Ascending aorta (tissue), 2 donors: ENCODE data around the gene TANGO2. TPM values are rescaled to one million over a fixed set of nuclear protein-coding genes. Genes with fewer than 3 reads are reported as not detected.
"Not testable (repeated sequence)": the region's sequence is repeated elsewhere in the genome, so short reads cannot be mapped to it uniquely, and the experiment has no call there.

Experiments
- DNase-seq, 2 donors: peaks; one replicate each; pipeline ENCODE4 v3.0.0-alpha.2; 2019; ENCODE audit warnings: low spot score in 2 of 2
- H3K27ac ChIP-seq, 2 donors: fragments of 200-600 bp; sonication (generic); one replicate each; pipeline ENCODE4 v1.5.1; 2016 to 2017; ENCODE audit warnings: mild to moderate bottlenecking in 1 of 2
- H3K27me3 ChIP-seq: fragments of 200-600 bp; sonication (generic); one replicate; pipeline ENCODE4 v1.5.1; 2017
- H3K36me3 ChIP-seq, 2 donors: fragments of 200-600 bp; sonication (generic); one replicate each; pipeline ENCODE4 v1.5.1; 2016
- H3K4me1 ChIP-seq, 2 donors: fragments of 200-600 bp; sonication (generic); one replicate each; pipeline ENCODE4 v1.5.1; 2016 to 2017; ENCODE audit warnings: mild to moderate bottlenecking in 1 of 2
- H3K4me3 ChIP-seq, 2 donors: fragments of 200-600 bp; sonication (generic); one replicate each; pipeline ENCODE4 v1.5.1; 2016 to 2017; ENCODE audit warnings: mild to moderate bottlenecking in 1 of 2
- H3K9me3 ChIP-seq, 2 donors: fragments of 200-600 bp; sonication (generic); one replicate each; pipeline ENCODE4 v1.5.1; 2016
- intact Hi-C: fragments of 100-400 bp; cut with DNase I; formaldehyde crosslinking; loops from one replicate; pipeline ENCODE4 v1.15.1; 2023
- total RNA-seq: library from RNA; depleted of rRNA; stranded (reverse); fragments of >200 nt; gene quantifications from one replicate; pipeline ENCODE4 v1.1.0, GENCODE V29; 2016
- TF ChIP-seq, protein P1 (sequence below), 3 experiments: fragments of 200-600 bp in 2 of 3; fragments of 450-650 bp in 1 of 3; sonication (generic) in 2 of 3; IDR thresholded peaks; one replicate each; pipeline ENCODE4 v1.5.1; 2016 to 2019; ENCODE audit warnings: antibody characterized with exemption in 3 of 3, mild to moderate bottlenecking in 1 of 3, moderate library complexity in 1 of 3

TANGO2 gene
- total RNA-seq, 1 donor from 2014 or later: 26.3 TPM

DNA sequence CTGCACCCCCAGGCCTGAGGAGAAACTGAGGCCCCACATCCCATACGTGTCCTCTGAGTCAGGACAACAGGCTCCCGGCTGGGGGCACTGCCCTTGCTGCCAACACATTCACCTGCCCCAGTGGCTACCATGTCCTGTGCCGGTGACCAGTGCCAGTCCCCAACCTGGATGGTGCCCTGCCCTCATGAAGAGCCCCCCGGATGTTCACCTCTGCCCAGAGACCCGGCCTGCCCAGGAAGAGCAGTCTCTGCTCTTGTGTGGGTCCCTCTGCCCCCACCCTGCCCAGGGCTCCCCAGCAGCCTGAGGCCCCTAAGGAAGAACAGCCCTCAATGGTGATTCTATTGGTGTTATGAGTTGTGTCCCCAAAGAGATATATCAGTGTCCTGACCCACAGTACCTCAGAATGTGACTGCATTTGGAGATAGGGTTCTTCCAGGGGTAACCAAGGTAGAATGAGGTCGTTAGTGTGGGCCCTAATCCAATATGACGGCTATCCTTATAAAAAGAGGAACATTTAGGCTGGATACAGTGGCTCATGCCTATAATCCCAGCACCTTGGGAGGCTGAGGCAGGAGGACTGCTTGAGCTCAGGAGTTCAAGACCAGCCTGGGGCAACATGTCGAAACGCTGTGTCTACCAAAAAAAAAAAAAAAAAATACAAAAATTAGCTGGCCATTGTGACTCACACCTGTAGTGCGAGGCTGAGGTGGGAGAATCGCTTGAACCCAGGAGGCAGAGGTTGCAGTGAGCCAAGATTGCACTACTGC is 45.9 kb downstream of the TANGO2 start:
- Histone ChIP-seq H3K27me3 (no peaks in the 10 kb centered on the region), H3K4me3 (no peak overlapping the region), H3K9me3 (no peaks in the 10 kb centered on the region), H3K27ac (no peak overlapping the region), H3K4me1 (no peaks in the 10 kb centered on the region), H3K36me3 (peaks cover 29 to 33% of the 10 kb centered on the region in 2 donors)
- DNase-seq: no peak
- intact Hi-C loops: no loop called here
- TF ChIP-seq, protein P1, sequence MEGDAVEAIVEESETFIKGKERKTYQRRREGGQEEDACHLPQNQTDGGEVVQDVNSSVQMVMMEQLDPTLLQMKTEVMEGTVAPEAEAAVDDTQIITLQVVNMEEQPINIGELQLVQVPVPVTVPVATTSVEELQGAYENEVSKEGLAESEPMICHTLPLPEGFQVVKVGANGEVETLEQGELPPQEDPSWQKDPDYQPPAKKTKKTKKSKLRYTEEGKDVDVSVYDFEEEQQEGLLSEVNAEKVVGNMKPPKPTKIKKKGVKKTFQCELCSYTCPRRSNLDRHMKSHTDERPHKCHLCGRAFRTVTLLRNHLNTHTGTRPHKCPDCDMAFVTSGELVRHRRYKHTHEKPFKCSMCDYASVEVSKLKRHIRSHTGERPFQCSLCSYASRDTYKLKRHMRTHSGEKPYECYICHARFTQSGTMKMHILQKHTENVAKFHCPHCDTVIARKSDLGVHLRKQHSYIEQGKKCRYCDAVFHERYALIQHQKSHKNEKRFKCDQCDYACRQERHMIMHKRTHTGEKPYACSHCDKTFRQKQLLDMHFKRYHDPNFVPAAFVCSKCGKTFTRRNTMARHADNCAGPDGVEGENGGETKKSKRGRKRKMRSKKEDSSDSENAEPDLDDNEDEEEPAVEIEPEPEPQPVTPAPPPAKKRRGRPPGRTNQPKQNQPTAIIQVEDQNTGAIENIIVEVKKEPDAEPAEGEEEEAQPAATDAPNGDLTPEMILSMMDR (IDR thresholded peaks at IDR 0.05): no peak

DNA sequence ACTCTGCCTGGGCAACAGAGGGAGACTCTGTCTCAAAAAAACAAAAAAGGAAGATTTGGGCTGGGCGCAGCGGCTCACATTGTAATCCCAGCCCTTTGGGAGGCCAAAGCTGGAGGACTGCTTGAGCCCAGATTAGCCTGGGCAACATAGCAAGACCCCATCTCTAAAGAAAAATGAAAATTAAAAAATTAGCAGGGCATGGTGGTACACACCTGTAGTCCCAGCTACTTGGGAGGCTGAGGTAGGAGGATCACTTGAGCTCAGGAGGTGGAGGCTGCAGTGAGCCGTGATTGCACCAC is 46.4 kb downstream of the TANGO2 start:
- H3K4me1 ChIP-seq, intact Hi-C loops: not testable (repeated sequence)

DNA sequence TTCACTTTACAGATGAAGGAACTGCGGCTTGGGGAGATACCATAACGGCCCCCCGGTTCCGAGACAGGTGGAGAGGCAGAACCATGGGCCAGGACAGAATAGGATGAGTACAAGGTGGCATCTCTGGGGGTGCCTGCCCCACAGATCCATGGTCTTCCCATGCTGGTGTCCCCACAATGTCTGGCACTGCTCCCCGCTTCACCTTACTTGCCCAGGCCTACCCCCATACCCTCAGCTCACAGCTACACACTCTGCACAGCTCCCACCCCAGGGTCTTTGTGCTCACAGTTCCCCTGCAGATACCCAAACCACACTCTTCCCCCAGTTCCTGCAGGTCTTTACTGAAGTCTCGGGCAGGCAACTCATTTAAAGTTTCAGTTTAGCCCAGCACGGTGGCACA is 47.7 kb downstream of the TANGO2 start:
- Histone ChIP-seq H3K36me3 (peaks cover 11 to 14% of the 10 kb centered on the region in 2 donors), H3K27ac (no peak overlapping the region), H3K4me1 (no peaks in the 10 kb centered on the region), H3K9me3 (no peaks in the 10 kb centered on the region), H3K27me3 (no peaks in the 10 kb centered on the region), H3K4me3 (no peak overlapping the region)
- TF ChIP-seq, protein P1 (IDR thresholded peaks at IDR 0.05): no peak
- intact Hi-C loops: no loop called here
- DNase-seq: no peak

More for the DNA sequence above, 46.4 kb downstream of the TANGO2 start:
- not testable (repeated sequence) for H3K27ac ChIP-seq, DNase-seq, H3K27me3 ChIP-seq, H3K9me3 ChIP-seq, H3K4me3 ChIP-seq
- peaks cover 24 to 27% of the 10 kb centered on the region in 2 donors for H3K36me3 ChIP-seq

DNA sequence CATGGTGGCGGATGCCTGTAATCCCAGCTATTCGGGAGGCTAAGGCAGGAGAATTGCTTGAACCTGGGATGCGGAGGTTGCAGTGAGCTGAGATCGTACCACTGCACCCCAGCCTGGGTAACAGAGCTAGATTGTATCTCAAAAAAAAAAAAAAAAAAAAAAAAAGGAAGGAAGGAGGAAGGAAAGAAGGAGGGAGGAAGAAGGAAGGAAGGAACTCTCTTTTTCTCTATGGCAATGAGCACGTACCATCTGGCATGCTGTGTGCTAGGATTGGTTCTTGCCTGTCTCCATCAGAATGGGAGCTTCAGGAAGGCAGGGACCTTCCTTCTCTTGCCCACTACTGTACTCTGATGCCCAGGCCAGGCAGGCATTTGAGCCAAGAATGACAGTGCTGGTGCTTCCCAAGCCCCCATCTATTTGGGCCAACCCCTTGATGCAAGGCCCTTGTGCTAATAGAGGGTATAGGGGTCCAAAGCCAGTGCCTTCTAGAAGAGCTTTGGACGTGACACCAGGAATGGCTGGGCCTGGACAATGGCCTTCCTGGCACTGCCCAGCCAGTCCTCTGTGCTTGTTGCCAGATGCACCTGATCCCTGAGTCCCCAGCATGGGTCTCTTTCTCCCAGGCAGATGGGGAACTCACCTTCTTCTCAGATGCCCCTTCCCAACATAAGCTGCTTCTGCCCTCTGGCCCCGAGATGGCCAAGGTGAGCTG is 48.6 kb downstream of the TANGO2 start:
- DNase-seq: no peak
- intact Hi-C loops: no loop called here
- no peak overlapping the region for H3K4me3 ChIP-seq
- no peaks in the 10 kb centered on the region for H3K27me3 ChIP-seq
- no peaks in the 10 kb centered on the region for H3K9me3 ChIP-seq
- H3K27ac ChIP-seq: no peak overlapping the region
- H3K36me3 ChIP-seq: peaks cover 3 to 6% of the 10 kb centered on the region in 2 donors
- H3K4me1 ChIP-seq: no peaks in the 10 kb centered on the region
- TF ChIP-seq, protein P1 (IDR thresholded peaks at IDR 0.05): no peak

DNA sequence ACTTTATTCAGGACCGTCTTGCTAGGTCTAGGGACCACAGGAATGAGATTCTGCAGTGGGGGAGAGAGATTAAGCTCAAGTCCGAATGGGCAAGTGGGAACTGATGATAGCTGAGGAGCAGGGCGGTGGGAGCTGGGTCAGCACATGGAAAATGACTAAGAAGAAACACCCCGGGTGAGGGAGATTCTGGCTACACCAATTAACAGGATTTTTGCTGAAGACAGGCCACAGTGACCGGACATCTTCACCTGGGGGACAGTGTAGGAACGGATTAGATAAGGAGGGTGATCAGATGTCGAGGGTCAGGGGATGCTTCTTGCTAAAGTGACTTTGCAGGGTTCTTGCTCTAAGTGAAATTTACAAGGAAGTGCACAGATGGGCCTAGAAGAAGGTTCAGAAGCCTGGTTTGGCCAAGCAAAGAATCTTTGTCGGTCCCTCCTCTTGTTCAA is 50.6 kb downstream of the TANGO2 start:
- H3K9me3 ChIP-seq: no peaks in the 10 kb centered on the region
- no peaks in the 10 kb centered on the region for H3K36me3 ChIP-seq
- H3K27me3 ChIP-seq: no peaks in the 10 kb centered on the region
- DNase-seq: no peak
- no peaks in the 10 kb centered on the region for H3K4me1 ChIP-seq
- H3K27ac ChIP-seq: no peak overlapping the region
- intact Hi-C loops: no loop called here
- no peak overlapping the region for H3K4me3 ChIP-seq
- TF ChIP-seq, protein P1 (IDR thresholded peaks at IDR 0.05): no peak

DNA sequence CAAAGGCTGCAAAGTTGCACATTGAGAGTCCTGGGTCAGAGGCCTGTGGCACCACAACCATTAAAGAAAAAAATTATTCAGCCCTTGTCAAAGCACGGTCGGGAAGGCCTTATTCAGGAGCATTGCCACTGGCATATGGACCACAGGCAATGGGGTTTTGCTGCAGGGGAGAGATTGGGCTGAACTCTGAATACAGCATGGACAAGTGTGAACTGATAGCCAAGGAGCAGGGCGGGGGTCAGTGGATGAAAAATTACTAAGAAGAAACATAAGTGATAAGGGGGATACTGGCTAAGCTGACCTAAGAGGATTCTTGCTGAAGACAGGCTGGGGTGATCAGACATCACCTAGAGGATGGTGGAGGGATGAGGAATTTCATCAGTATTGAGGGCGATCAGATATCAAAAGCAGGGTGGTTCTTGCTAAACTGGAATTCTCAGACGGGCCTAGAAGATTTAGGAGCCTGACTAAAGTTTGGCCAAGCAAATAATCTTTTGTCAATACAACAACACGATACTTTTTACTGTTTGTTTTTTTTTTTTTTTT is 55.8 kb downstream of the TANGO2 start:
- Histone ChIP-seq H3K9me3 (no peaks in the 10 kb centered on the region), H3K27ac (no peak overlapping the region), H3K36me3 (no peaks in the 10 kb centered on the region), H3K27me3 (no peaks in the 10 kb centered on the region), H3K4me1 (peaks cover 8 to 11% of the 10 kb centered on the region in 2 donors), H3K4me3 (no peak overlapping the region)
- TF ChIP-seq, protein P1 (IDR thresholded peaks at IDR 0.05): no peak
- DNase-seq: no peak
- intact Hi-C loops: no loop called here
